Measurements from ENCODE around the gene JADE1.

JADE1 gene

DNA sequence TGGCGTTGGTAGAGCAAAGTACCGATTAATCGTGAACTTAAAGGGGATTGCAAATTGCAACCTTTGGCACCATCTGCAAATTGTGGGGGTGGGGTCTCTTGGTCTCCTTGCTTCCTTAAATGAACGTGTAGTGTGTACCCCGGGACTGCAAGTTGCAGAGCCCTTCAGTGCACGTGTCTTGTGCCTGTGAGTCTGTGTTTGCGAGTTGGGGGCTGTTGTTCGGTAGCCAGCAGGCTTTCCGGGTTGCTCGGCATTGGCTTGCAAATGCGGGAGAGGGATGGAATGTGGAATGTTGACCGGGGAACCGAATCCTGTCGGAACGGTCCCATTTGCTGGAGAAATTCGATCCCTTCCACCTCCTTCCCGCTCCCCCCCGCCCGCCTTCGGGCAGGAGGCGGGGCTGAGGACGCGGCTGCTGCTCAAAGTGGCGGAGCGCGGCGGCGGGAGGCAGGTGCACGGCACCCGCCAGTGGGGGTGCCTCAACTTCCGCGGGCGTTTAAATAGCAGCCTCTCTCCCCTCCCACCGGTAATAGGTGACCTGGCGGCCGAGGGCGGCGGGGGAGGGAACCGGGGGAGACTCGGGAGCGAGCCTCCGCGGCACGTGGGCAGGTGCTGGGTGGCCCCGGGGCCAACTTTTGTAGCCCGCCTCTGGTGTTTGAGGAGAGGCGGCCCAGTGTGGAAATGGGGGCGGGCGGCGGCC lies 1.5 kb downstream of the JADE1 start:
- peak; percentile 81 to 84 for DNase-seq

DNA sequence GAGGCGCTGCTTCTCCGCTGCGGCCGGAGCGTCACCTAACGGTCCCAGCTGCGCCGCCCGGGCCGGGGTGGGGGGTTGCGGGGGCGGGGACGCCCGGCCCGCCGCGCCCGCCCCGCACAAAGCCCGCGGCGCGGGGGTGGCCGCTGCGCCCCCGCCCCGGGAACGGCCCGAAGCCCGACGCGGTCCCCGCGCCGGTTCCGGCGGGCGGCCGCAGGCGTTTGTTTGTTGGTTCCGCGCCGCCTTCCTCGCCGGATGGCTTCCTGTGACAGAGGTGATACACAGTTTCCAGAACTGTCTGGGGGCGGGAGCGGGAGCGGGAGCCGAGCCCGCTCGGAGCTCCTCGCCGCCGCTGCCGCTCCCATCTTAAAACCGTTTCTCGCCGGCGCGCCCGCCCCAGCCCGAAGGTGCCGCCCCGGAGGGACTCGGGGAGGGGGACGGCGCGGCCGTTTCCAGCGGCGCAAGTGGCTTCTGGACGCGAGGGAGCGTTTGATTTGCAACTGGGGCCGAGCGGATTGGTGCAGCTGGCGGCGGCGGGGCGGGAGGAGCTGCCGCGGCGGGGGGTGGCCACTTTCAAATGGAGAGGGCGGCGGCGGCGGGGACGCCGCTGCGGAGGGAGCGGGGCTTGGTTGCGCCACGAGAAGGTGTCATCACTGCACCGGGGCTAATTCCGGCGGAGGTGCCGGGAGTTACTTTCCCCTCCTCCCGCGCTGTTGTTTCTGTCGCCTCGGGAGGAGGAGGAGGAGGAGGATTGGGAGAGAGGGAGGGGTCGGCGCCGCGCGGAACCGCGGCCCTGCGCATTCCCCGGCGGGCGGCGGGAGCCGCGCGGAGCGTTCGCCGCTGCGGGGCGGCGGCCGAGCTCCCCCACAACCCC lies 2.3 kb downstream of the JADE1 start:
- peak; percentile 86 to 88 for DNase-seq

DNA sequence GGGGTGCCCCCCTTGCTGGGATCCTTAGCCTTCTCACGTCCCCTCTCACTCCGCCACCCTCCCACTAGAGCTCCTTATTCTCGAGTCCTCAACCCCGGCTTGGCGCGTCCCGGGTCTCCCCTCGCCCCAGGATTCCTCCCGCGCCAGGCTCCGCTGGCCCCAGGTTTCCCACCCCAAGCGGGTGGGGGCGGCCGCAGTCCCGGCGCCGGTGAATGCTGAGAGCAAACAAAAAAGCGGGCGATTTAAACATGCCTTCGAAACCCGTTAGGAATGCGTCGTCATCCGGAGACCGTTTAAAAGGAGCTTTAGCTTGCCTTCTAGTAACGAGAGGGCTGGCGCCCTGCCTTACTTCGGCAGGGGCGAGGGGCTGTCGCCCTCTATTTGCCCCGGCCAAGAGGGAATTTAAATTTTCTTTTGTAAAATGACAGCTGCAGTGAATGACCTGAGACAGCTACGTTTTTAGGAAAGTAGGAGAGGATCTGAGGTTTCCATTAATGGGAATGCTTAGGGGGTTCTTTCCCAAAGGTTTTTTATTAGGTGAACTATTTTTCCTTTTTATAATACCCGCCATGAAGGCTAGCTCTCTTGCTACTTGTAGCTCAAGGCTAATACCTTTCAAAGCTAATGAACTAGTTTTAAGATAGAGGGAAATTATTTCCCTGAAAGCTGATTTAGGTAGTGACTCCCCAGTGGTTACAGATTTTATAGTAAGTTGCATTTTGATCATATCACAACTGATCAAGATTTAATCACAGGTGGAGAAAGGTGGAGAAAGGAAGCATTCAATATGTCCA lies 3.1 kb downstream of the JADE1 start:
- DNase-seq = peak in 1 of 2 donors; percentile 40

GRCh38 chr4:128813965-128814364 lies 4.5 kb downstream of the JADE1 start:
- no peak for DNase-seq

- no peak for DNase-seq
Measured at GRCh38 chr4:128818442-128818841, 8.9 kb downstream of the JADE1 start.

- no peak for DNase-seq
Measured at GRCh38 chr4:128819082-128819742, 9.7 kb downstream of the JADE1 start.

GRCh38 chr4:128820671-128821070 lies 11.2 kb downstream of the JADE1 start:
- no peak for DNase-seq

- no peak for DNase-seq
Measured at GRCh38 chr4:128821151-128821550, 11.7 kb downstream of the JADE1 start.

DNA sequence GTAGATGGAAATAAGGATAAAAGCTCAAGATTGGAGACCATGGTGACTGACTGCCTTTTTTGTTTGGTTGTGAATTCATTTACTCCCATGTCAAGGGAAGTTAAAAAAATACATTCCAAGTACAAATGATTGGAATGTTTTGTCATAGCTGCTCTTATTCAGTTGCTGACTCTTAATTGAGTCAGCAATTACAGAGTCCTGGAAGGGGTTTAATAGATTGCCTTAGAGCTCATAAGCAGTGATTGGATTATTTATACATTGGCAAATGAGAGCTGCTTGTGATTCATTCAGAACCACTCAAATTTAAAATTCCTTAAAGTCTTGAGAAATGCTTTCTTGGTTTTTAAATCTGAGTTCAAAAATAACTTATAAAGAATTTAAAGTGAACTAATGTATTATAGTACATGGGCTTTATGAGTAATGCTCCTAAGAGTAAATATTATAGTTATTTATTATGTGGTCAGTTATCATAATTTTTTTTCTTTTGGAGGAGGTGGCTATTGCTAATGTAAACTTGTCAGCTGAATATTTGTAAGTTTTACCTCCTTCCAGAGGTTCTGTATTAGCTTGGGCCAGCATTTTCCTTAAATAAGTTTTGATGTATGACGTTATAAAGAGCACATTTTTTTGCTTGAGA lies 13.6 kb downstream of the JADE1 start:
- DNase-seq = no peak

- no peak for DNase-seq
Measured at GRCh38 chr4:128825226-128825625, 15.7 kb downstream of the JADE1 start.

GRCh38 chr4:128827296-128827695 lies 17.8 kb downstream of the JADE1 start:
- no peak for DNase-seq

GRCh38 chr4:128830906-128831503 lies 21.5 kb downstream of the JADE1 start:
- DNase-seq = no peak

GRCh38 chr4:128831531-128832242 lies 22.2 kb downstream of the JADE1 start:
- no peak for DNase-seq

DNA sequence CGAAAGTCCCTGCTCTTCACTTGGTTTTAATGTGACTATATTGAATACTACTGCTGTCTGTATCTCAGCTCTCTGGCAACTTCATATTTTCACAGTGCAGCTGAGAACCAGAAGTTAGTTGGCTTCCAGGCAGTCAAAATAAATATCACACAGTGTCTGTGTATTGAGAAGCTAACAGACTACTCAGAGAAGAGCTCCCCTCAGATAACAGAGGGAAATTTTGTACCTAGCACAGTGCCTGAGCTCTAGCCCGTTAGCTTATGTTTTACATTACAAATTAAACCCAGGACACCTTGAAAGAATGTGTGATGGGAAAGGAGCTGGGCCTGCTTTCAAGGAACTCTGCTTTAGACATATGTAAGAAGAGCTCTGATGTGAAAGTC lies 22.7 kb downstream of the JADE1 start:
- DNase-seq = no peak

DNA sequence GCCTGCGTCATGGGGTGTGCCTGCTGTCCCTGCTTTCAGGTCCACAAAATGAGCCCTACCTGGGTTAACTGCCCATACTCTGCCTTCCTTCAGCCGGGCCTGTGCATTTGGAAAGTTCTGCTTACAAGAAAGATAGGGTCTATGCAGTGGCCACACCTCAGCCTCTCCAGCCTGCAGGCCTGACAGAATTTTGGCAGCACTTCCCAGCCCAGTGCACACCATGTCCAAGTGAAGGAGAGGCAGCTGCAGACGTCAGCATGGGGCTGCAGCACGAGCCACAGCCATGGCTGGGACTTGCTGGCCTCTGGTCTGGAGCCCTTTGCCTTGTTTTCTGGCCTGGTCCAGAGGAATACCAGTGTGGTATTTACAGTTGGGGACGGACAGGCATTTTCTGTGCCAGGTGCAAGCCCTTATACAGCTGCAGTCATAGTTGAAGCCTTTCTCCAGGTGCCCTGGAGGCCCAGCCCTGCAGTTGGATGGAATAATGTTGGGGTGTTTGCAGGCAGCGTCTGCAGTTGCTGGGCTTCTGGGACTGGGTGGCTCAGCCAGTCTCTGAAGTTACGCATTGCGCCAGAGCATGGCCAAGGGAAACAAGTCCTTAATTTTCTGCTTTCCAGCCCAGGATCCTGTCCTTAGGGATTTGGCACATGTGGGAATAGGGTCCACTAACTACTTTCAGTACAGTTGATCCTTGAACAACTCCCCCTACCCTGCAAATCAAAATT lies 26.2 kb downstream of the JADE1 start:
- no peak for DNase-seq

DNA sequence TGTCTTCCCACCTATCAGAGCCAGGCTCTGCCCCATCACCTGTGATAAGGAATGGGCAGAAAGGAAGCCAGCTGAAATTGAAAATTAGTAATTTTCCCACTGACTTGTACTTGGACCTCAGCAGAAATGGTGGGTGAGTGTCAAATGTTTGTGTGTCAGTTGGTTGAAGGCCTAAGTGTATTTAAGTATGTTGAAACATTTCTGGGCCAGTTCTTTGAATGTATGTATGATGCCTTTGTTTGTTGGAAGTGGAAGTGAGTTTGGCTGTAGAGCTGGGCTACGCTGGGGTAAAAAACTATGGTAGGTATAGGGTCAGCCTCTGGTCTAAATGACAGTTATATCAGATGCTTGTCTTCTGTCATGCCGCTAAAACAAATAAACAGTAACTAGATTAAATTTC lies 27.7 kb downstream of the JADE1 start:
- DNase-seq = no peak

DNA sequence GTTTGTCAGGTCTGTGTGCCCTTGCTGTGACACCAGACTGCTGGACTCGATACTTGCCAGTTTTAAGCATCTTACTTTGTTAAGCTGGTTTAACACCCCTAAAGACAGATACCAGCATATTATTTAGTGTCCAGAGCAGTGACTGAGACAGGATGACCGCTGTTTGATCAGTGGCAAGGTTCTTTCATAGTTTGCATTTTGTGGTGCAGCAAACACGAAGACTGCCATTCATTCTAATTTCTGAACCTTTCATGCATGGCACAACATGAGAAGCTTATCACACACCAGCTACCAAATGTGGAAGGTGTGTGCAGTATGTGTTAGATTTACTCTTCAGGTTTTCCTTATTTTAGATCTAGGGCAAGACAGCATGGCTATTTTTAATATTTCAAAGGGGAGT lies 28.2 kb downstream of the JADE1 start:
- DNase-seq = no peak

GRCh38 chr4:128840711-128841318 lies 31.3 kb downstream of the JADE1 start:
- no peak for DNase-seq

DNA sequence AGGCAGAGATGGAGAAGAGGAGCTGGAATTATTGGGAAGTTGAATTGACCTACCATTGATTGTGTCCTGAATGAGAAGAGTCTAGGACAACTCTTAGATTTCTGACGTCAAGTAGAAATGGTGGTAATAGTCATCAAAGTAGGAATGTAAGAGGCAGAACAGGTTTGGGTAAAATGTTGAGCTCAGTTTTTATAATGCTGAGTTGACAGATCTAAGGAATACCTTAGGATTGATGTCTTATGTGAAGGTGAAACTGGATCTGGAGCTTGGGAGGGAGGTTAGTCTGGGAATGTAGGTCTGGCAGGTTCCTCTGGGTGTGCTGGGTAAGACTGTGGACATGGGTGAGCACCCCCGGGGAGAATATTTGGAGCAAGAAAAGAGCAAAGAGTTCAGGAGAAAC lies 31.9 kb downstream of the JADE1 start:
- DNase-seq = no peak

DNA sequence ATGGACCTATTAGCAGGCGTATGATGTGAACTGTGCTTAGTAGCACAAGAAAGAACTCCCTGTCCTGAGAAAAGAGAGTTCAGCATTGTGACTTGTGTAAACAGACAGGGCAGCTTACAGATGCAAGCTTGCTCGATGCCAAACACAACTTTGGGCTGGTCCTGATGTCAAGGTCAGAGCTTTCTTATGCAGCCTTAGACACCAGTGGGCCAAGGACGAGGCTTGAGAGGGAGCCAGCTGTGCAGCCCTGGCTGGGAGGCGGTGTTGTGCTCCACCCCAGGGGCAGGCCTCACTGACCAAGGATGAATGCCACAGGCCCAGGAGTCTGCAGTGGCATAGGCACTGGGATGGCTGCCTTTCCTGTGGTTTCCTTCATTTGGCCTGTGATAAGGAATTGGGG lies 35.4 kb downstream of the JADE1 start:
- no peak for DNase-seq

Data from stimulated activated CD4-positive, alpha-beta T cell treated with anti-CD3 and anti-CD28 coated beads, Interleukin-2, amount 100 ng/mL, for 24 hours (primary cell).